Coronary artery (tissue), 2 donors: ENCODE data around the gene PASK.
"Not testable (repeated sequence)": the region's sequence is repeated elsewhere in the genome, so short reads cannot be mapped to it uniquely, and the experiment has no call there.

Experiments
- DNase-seq: peaks from one replicate; pipeline ENCODE4 v3.0.0-alpha.2; 2017; ENCODE audit warnings: low spot score
- H3K27ac ChIP-seq, 2 donors: fragments of 200-600 bp; sonication (generic); one replicate each; pipeline ENCODE4 v1.5.1; 2016 to 2019
- H3K4me3 ChIP-seq: fragments of 200-600 bp; sonication (generic); 2 replicates; pipeline ENCODE4 v1.5.1; 2016; ENCODE audit warnings: mild to moderate bottlenecking, moderate library complexity
- TF ChIP-seq, protein P1 (sequence below): fragments of 200-600 bp; sonication (generic); IDR thresholded peaks from one replicate; pipeline ENCODE4 v1.5.1; 2019; ENCODE audit warnings: antibody characterized with exemption

The PASK gene

GRCh38 chr2:241095594-241096290 is 53.5 kb downstream of the PASK start:
- DNase-seq = peak; percentile 36
- no peak overlapping the region for H3K4me3 ChIP-seq
- TF ChIP-seq, protein P1, sequence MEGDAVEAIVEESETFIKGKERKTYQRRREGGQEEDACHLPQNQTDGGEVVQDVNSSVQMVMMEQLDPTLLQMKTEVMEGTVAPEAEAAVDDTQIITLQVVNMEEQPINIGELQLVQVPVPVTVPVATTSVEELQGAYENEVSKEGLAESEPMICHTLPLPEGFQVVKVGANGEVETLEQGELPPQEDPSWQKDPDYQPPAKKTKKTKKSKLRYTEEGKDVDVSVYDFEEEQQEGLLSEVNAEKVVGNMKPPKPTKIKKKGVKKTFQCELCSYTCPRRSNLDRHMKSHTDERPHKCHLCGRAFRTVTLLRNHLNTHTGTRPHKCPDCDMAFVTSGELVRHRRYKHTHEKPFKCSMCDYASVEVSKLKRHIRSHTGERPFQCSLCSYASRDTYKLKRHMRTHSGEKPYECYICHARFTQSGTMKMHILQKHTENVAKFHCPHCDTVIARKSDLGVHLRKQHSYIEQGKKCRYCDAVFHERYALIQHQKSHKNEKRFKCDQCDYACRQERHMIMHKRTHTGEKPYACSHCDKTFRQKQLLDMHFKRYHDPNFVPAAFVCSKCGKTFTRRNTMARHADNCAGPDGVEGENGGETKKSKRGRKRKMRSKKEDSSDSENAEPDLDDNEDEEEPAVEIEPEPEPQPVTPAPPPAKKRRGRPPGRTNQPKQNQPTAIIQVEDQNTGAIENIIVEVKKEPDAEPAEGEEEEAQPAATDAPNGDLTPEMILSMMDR = no peak
- no peak overlapping the region for H3K27ac ChIP-seq

DNA sequence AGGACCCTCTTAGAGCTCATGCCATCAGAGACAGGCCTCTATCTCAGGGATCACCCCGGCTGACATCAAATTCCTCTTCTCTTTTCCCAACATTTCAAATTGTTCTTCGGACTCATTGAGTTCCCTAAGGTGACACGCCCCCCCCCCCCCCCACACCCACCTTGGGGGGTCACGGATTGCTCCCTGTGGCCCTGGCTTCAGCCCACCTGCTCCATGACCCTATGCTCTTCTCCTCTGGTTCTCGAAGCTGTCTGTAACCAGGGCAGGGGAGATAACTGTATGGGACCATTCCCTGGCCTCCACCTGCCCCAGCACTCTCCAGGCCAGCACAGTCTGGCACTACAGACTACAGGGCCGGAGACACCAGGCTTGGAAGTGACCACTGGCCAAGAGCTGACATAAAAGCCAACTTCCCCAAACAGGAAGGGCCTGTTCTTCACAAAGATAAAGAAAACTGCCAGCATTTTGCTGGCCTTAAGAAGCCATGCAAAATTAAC is 54.3 kb downstream of the PASK start:
- H3K27ac ChIP-seq = no peak overlapping the region
- no peak for DNase-seq
- TF ChIP-seq, protein P1 = no peak

GRCh38 chr2:241094172-241094571 is 55.1 kb downstream of the PASK start:
- H3K27ac ChIP-seq = no peak overlapping the region
- no peak for DNase-seq
- TF ChIP-seq, protein P1 = no peak
- no peak overlapping the region for H3K4me3 ChIP-seq

More for the DNA sequence above, 54.3 kb downstream of the PASK start:
- H3K4me3 ChIP-seq = no peak overlapping the region

- H3K4me3 ChIP-seq, DNase-seq, H3K27ac ChIP-seq: not testable (repeated sequence)
These were observed 56.0 kb downstream of the PASK start for GRCh38 chr2:241093133-241093781.

GRCh38 chr2:241092677-241093076 is 56.6 kb downstream of the PASK start:
- TF ChIP-seq, protein P1 = no peak
- no peak for DNase-seq
- Histone ChIP-seq H3K27ac (no peak overlapping the region), H3K4me3 (no peak overlapping the region)

- no peak overlapping the region for H3K27ac ChIP-seq
- no peak for DNase-seq
- no peak overlapping the region for H3K4me3 ChIP-seq
- TF ChIP-seq, protein P1 = no peak
These were observed 57.4 kb downstream of the PASK start for GRCh38 chr2:241091734-241092445.

DNA sequence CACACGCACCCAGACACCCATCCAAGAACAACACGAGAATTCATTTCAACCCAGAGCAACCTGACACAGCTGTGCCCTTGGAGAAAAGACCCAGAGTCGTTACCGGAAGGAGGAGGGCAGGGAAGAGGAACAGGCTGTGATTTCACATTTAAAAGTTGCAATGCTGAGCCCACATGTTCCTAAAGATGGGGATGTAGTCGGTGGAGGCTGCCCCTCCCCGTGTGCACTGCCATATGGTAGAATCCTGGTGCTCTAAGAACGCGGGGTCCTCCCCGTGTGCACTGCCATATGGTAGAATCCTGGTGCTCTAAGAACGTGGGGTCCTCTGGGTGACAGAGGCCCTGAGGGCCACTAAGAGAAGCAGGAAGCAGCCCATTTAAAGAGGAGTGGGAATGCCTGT is 58.1 kb downstream of the PASK start:
- Histone ChIP-seq H3K4me3 (no peak overlapping the region), H3K27ac (no peak overlapping the region)
- TF ChIP-seq, protein P1 = no peak
- no peak for DNase-seq
